ENCODE results near the gene DXO.

The DXO gene

DNA sequence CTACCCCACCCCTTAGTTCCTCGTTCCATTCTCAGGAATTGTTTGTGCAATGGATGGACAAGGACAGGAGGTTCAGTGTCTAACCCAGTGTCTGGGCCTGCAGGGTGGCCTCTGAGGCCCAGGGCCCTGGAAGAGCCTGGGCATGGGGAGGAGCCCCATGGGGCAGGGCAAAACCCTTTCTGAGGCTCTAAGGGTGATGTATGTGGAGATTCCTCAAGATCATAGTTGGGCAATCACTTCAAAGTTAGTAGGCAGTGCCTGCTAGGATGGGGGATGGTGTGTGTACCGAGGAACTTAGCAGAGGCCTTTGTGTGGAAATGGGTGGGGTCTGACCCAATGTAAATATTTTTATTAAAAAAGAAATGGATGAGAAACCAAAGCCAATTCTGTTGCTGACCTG, 51.1 kb downstream of the DXO start:
- no peak for DNase-seq
